Stimulated activated CD4-positive, alpha-beta T cell treated with anti-CD3 and anti-CD28 coated beads, Interleukin-15, amount 100 ng/mL, for 48 hours (primary cell): ENCODE measurements around the gene SMAD7.

Experiments
- DNase-seq, 2 donors: peaks; one replicate each; pipeline ENCODE4 v3.0.0-alpha.2; 2020; ENCODE audit warnings: low read depth in 2 of 2

SMAD7 gene

DNA sequence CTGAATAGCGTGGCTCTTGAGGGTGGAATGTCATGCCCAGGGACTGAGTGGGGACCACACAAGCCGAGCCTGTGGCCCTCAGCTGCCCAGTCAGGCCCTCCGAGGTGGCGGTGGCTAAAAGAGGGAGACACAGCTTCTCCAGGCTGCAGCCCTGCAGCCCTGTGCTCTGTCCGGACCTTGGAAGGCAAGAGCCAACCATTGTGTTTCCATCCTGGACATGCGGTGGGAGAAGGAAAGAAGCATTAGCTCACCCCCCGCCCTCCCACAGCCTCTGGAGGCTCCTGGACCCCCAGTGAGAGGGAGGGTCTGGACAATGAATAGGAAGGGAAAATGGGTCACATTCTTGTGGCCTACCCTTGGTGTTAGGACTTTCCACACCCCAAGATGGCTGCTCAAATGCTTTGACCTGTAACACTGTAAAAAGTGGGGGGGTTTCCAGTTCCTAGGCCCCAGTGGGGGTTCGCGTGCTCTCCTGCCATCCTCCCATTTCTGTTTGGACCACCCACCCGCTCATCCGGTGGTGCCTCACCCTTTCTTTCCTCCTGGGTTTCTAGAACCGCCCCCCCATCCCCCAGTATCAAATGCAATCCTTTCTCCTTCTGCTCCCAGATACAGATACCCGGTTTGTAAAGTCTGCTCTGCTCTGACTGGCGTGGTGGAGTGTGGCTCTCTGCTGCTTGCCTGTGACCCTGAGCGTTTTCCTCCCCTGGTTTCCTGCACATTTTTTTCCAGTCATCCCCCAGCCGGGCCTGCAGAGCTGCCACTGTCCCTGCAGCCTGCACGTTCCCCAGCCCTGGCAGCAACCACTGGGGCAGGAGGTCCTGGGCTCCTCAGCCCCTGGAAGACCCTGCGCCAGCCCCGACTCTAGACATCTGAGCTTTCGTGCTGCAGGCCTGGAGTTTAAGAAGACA, 36.3 kb upstream of the SMAD7 start:
- DNase-seq: no peak

DNA sequence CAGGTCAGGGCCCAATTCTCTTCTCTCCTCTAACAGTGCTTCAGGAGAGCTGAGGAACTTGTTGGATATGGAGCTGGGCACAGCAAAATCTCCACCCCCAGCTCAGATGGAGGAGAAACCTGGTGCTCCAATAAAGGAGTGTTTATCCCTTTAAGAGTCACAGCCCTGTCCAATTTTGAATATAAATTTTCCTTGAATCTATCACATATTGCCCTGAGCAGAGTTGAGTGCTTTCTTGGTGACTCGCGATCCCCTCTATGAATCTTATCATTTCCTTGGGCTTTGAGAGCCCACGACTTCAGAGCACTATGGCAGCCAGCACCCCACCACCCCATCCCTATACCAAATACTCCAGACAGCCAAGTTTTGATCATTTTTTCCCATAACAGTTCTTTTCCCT, 34.4 kb upstream of the SMAD7 start:
- DNase-seq: no peak

DNA sequence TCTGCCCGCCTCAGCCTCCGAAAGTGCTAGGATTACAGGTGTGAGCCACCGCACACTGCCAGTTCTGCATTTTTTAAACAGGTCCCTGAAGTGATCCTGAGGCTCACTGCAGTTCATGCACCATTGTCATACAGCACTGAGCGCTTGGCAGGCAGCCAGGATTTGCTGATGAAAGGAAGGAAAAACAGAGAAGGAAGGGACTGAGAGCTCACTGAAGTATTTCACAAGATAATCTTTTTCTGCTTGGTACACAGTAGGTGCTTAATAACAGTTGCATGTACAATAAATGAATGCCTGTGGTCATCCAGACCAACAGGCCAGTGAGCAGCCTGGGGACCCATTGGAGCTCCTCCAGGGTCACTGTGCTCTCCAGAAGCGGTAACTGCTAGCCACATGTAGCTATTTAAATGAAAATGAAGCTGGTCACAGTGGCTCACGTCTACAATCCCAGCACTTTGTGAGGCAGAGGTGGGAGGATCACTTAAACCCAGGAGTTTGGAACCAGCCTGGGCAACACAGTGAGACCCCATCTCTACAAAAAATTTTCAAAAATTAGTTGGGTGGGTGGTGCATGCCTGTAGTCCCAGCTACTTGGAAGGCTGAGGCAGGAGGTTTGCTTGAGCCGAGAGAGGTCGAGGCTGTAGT, 33.1 kb upstream of the SMAD7 start:
- no peak for DNase-seq

DNA sequence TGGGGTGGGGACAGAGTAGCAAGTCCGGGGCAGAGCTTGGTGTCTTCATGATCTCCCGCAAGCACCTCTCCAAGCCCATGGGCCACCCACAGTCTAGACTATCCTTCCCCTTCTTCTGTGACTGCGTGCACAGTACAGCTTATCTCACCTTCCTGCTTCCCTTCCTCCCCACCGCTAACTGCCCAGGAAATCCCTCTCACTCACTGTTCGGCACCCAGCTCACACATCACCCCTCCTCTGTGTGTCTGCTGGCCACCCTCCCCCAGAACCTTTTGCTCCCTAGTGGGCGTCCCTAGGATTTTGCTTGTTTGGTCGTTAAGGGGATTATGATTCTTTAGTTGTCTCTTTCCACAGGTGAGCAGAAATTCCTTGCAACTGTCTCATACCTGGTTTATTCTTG, 31.5 kb upstream of the SMAD7 start:
- DNase-seq: no peak

DNA sequence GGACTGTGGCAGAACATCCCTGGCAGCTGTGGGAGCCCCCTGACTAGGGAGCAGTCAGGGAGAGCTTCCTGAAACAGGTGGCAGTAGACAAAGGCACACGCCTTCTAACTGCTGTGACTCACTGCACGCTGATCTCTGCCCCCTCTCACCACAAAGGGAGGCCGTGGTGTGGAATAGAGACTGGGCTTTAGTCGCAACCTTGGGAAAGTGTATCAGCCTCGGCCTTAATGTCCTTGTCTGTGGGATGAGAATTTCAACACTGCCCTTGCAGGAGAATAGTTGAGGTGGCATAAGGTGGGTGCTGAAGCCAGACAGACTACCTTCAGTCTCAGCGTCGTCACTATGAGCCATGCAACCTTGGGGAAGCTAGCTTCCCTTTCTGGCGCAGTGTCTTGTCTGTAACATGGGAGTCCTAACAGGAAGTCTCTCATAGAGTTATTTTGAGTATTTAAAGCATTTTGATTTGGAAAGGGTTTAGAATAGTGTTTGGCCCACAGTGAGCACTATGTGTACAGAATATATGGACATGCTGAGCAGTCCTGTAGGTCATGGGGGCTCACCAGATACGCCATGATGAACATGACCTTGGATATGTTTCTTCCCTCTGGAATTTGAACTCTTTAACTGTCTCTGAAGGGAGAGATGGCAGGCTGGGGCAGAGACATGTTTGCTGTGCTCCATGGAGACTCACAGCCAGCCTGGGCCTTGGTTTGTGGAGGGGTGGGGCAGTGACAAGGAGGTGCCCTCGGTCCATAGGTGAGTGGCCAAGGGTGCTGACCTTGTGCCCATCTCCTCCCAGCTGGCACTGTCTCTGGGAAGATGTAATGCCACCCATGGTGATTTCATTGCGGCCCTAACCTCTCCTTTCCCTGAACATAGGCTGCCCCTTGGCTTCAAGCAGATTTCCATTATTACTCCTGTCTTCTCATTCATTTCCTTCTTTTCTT, 29.5 kb upstream of the SMAD7 start:
- DNase-seq: no peak

DNA sequence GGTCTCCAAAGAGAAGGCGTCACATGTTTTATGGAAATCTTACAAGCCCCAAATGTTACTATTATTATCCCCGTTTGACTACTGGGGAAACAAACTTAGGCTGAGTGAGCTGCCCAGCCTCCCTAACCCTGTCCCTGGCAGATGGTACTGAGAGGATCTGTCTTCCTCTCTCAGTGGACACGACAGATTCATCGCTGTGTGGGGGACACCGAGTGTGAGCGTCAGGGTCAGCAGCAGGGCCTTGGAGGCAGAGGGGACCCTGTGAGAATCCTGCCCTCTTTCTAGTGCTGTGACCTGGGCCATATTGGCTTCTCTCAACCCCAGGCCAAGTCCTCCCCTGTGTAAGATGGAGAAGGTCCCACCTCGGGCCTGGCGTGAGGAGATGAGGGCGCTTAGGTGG, 27.1 kb upstream of the SMAD7 start:
- DNase-seq: no peak

DNA sequence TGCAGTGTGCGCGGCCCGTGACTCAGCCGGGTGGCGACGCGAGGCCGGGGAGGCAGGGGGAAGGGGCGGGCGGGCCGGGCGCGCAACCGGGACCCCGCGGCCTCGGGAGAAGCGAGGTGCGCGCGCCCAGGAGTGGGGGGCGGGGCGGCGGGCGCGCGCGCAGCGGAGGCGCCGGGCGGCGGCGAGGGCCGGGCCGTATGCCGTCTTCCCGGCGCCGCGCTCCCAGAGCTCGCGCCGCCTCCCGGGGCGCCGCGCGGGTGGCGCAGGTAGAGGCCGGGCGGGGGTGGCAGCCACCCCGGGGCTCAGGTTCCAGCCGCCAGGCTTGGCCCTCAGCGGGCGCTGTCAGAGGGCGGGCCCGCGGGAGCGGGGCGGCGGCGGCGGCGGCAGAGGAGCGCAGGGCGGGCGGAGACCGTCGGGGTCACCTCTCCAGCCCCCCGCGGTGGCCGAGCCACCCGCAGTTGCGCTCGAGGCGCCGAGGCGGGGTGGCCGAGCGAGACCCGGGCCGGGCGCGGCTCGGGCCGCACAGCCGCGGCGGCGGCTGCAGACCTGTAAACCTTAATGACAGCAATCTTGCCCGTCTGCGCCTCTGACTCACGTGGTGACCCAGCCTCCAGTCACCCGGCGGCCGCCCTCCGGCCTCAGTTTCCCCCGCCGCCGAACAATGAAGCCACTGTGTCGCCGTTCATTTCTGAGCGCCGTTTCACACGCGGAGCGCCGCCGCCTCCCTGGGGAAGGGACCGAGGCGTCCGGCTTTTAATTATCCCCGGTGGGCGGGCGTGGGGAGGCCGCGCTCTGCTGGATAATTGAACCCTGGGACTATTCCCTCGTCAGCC, 25.3 kb upstream of the SMAD7 start:
- peak; percentile 40 to 49 for DNase-seq

DNA sequence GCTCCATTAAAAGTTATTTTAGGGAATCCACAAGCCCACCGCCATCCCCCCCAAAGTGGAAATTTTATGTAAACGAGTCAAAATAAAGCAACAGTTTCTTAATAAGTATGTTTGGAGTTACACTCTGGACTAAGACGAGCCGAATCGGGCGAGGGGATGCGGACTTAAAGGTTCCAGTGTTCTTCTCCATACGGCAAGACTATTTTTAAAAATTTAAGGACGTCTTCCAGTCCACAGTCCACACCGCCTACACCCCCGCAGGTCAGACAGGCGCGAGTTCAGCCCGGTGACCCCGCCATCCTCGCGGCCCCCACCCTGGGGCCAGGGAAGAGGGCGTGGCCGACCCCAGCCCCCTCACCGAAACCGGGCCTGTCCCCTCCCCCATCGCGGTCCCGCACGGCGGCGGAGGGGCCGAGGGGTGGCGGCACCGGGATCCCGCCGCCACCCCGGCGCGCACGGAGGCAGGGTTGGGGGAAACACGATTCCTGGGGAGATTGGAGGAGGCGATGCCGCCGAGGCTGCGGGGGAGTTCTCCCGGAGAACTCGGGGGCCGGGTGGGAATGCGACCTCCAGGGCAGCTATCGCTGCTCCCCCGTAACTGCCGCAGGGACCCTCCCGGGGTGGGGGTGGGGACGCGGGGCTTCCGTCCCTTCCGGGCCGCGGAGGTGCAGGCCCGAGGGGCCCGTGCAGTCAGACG, 24.5 kb upstream of the SMAD7 start:
- no peak for DNase-seq

DNA sequence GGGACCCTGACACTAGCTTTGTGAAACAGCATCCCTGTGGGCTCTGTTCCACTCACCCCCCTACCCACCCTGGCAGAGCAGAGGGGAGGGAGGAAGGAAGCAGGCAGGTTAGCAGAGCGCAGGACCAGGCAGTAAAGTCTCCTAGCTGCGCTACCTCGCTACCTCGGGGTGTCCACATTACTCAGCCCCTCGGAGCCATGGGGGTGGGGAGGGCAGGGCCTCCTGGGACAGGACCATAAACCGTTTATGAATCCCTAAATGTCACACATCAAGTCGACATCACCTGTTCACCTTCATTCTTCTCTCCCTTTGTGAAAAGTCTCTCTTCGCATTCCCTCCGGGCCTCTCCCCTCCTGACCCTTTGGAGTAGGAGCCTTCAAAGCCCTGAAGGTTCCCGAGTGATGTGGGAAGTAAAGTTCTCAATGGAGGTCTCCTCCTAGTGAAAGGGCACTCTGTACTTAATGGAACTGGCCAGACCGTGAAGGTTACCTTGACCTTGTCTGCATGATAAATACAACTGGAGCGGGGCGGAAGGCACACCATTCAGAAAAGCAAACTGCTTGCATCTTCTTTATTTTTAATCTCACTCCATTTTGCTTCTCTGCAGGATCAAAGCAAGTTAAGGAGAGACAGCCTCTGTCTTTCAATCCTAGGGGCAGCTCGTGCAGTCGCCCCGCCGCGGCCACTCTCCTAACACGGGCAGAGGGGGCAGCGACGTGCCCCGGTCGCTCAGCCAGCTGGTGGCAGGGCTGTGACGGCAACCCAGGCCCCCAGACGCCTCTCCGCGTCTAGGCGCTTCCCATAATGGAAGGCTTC, 23.7 kb upstream of the SMAD7 start:
- no peak for DNase-seq

DNA sequence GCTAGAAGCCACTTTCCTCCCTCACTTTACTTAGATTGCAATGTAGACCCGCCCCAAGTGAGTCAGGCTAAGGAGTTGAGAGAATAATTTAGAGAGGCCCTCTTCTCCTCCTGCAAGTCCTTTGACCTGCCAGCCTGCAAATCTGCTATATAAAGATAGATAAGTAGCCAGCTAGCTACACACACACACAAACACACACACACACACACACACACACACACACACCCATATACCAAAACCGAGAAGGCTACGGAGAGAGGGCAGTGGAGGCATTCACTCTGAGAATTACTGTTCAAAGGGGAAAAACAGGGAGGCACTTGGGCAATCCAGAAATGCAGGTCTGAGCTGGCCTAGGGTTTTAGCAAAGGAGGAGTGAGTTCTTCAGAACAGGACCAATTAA, 23.0 kb upstream of the SMAD7 start:
- DNase-seq: no peak

DNA sequence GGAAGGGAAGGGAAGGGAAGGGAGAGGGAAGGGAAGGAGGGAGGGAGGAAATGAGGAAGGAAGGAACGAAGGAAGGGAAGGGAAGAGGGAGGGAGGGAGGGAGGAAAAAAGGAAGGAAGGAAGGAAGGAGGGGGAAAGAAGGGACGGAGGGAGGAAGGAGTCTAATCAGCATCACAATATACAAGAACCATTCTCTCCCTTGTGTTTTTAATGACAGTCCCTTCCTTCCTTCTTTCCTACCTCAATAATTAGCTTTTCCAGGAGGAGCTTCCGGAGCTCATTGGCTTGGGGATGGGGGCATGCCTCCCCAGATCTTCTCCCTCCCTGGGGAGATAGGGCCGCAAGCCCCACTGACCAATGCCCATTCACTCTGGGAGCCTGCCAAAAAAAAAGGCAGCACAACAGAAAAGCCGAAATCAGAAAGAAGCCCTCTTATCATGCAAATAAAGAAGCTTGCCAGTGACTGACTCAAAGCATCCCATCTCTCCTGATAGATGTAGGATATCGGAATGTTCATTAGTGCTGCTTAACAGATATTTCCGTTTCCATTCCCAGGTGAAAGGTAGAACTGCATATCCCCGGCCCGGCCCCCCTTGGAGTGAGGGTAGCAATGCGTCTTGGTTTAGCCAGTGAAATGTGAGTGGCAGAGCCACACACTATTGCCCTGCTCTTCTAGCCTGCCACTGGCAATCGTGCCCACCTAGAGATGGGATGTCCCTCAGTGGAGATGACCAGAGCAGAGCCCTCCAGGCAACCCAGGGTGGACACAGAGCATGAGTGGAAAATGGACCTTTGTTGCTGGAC, 17.8 kb upstream of the SMAD7 start:
- DNase-seq: no peak

DNA sequence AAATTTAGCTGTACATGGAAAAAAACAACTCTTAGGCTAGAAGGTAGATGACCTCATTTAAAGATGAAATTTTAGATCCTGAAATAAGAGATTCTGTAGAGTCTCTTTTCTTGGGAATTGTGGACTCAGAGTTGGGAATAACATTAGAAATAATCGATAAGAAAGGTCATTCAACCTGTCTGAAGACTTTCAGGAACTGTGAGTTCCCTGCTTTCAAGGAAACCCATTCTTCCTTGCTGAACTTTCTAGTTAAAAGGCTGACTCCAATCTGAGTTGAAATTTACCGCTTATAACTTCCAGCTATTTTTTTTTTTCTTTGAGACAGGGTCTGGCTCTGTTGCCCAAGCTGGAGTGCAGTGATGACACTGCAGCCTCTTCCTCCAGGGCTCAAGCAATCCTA, 16.8 kb upstream of the SMAD7 start:
- no peak for DNase-seq

DNA sequence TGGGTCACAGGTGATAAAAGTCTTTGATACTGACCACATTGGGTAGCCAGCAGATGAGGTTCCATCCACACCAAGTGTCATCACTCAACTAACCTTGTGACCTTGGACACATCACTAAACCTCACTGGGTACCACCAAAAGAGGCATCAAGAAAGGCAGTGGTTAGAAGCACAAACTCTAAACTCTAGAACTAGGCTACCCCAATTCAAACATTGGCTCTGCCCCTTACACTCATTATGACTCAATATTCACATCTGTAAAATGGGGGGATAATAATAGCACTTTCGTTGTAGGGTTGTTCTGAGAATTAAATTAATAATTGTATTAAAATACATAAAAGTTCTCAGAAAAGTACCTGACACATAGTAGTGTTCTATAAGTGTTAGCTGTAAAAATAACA, 15.8 kb upstream of the SMAD7 start:
- DNase-seq: no peak

DNA sequence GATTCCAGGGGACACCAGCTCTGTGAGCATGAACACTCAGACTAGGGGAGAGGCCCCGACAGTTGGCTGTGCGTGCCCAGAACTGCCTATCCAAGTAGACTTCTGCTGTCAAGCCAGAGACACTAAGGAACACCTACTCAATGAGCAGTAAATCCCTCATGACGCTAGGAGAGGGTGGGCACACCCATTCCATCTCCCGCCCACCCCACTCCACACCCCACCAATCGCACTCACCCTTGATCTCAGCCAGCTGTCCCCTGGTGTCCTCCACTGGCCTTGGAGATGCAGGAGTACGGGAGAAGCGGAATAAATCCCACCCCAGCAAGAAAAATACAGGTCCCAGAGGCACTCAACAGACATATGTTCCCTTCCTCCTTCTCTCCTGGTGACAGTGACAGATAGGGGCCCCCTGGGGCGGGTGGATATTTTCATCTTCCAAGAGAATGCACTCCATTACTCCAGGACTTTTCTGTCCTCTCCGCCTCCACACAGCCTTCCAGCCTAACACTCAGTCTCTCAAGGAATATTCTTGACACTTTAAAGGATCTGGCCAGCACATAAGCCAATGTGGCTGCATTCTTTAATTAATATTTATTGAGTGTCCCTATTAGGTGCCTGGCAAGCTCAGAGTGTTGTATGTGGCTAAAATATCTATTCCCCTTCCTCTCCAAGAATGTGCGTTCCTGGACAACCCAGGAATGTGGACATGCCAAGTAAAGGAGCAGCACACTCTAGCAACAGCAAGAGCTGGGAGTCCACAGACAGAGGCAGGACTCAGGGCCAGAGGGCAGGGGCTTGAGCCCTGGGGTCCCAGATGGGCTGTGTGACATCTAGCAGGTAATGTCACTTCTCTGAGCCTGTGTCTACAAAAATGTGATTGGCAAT, 13.1 kb upstream of the SMAD7 start:
- no peak for DNase-seq

DNA sequence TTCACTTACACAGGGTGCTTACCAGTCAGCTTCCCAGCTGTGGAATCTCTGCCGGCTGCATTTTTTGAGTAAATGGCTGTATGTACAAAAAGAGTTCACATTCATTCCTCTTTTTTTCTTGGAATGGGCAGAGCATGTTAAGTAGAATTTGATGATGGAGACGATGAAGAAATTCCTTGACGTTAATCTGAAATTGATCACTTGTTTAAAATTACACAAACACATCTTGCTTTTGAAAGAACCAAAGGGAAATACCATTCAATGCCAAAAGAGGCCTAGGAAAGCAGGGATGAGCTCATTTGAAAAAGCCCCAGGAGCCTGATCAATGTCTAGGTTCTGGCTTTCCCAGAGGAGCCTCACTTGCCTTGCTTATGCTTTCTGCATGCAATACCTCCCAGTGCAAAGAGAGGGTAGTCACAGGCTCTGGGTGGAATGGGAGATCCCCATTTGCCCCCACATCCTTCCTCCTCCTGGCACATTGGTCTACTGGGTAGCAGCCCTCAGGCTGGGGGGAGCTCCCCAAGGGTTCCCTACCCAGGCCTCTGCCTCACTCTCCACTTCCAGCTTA, 12.3 kb upstream of the SMAD7 start:
- no peak for DNase-seq

DNA sequence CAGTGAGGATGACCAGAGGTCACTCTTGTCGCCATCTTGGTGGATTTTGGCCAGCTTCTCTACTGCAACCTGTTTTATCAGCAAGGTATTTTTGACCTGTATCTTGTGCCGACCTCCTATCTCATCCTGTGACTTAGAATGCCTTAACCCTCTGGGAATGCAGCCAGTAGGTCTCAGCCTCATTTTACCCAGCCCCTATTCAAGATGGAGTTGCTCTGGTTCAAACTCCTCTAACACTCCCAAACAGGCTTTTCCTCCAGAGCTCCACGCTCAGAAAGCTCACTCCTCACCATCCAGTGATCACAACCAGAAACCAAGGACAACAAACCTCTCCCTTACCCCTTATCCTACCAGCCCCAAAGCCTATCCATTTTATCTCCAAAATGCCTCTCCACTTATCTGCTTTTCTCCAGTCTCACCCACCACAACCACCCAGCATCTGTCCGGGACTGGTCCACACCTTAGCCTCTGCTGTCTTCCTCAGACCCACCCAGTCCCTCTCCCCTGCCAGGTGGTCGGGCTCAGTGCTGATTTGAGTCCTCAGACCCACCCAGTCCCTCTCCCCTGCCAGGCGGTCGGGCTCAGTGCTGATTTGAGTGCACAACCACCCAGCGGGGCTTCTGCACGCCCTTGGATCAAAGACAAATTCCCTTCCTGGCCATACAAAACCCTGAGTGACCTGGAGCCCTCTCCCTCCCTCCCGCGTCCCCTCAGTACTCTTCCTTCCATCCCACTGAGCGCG, 11.7 kb upstream of the SMAD7 start:
- DNase-seq: no peak

DNA sequence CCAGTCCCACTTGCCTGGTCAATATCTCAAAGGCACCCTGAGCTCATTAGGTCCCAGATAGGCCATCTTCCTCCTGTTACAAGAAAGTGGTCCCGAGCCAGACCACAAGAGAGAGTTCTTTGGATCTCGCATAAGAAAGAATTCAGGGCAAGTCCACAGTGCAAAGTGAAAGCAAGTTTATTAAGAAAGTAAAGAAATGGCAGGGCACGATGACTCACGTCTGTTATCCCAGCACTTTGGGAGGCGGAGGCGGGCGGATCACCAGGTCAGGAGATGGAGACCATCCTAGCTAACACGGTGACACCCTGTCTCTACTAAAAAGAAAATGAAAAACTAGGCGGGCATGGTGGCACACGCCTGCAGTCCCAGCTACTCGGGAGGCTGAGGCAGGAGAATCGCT, 10.8 kb upstream of the SMAD7 start:
- no peak for DNase-seq
